HG02610 (cell line): ENCODE measurements around the gene VPS8.

Experiments used
- ATAC-seq: cut with Tn5 transposase; IDR thresholded peaks from one replicate; pipeline ENCODE4 v1.9.1; 2021; ENCODE audit warnings: mild to moderate bottlenecking, moderate library complexity; ENCODE audit not compliant: unreplicated experiment

The VPS8 gene

DNA sequence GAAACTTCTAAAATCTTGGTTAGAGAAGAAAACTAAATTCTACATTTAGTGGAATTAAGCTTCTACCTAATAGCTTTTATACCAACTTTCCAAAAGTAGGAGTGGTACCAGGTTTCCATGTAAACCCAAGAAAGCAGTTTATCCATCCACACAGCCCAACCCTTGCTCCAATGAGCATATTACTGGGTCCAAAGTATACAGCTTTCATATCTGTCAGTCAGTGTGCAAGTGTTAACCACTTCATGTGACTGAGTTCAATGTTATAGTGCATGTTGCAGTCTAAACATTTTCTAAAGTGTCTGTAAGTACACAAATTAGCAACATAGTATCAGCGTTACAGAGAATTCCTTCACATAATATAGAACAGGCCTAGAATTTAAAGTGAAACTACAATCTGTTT is 267.7 kb downstream of the VPS8 start:
- ATAC-seq, result no peak

DNA sequence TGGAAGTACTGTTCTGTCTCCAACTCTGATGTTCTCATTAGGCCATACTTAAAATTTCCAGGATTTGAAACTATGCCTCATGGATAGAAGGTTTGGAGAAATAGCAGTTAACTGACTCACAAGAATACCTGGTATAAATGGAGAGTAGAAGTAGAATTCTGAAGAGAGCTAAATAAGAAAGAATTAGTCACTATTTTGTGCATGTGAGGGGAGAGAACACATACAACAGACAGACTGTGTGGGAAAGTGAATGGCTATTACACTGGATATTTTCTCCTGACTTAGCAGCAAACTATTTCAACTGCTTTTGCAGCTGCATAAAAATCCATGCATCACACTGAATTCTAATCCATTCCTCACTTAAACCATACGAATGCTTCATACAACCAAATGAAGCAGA is 269.6 kb downstream of the VPS8 start:
- ATAC-seq, result no peak

DNA sequence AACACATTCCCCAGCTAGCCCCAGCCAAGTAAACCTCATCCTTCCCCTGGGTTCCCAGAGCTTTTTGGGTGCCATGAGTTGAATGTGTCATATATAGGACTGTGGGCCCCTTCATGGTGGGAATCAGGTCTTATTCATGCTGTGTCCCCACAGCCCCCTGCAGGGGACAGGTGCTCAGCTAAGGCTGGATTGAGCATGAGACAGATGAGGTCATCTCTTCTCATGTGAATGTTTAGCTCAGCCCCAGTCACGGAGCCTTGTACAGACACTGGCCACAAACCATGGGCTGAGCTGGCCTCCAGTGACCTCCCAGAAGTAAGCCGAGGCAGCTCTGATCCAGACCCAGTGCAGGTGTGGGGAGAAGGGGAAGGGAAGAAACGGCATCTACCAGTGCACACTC is 270.2 kb downstream of the VPS8 start:
- no peak for ATAC-seq

DNA sequence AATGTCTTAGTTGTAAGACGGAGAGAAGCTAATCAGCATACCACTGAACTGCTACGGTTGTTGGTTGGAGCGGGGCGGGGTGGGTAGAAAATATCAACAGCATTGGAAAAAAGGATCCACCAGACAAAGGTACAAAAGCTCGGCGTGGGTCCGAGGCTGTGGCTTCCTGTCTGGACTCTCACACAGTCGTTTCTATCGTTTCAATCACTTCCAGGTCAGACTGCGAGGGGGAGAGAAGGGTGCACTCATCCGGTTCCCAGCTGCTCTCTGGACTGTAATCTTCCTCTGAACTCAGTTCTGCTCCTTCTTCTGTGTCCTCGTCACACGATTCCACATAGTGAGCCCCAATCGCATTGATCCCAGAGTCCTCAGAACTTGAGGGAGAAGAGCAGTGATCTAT is 270.9 kb downstream of the VPS8 start:
- no peak for ATAC-seq

DNA sequence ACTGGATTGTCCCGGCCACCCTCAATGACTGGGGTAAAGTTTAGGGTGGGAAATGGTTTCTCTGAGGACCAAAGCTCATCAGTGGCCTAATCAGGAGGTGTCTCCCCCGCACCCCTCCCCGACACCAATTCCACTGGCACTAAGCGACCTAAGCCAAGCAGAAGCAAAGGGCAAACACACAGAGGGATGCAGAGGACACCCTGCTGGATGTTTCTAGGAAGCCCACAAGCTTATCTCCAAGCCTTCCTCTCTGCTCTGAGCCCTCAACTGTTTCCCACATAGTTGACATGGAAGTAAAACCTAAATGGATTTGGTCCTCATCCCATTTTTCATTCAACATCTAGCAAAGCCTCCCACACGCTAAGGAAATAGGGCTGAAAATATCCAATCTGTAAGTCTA is 272.4 kb downstream of the VPS8 start:
- no peak for ATAC-seq

DNA sequence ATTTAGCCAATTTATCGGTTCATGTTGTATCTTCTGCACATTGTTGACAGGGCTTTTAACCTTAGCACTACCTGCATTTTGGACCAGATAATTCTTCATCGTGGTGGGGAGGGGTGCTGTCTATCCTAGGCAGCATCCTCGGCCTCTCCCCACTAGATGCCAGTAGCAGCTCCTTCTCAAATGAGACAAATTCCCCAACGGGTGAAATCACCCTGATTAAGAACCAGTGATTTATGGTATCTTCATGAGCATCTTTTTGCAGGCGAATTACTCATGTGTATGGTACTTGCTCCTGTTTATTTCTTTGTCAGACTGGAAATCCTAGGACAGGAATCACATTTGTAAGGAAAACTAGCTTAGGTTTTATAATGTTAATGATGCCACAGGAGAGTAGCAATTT is 272.9 kb downstream of the VPS8 start:
- ATAC-seq, result no peak

DNA sequence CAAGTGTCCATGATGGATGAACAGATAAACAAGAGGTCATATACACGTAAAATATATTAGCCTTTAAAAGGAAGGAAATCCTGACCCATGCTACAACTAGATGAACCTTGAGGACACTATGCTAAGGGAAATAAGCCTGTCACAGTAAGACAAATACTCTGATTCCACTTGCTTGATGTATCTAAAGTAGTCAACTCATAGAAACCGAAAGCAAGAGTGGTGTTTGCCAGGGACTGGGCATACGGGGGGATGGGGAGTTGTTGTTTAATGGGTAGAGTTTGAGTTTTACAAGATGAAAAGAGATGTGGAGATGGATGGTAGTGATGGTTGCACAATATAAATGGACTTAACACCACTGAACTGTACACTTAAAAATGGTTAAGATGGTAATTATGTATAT is 275.5 kb downstream of the VPS8 start:
- ATAC-seq, result no peak

DNA sequence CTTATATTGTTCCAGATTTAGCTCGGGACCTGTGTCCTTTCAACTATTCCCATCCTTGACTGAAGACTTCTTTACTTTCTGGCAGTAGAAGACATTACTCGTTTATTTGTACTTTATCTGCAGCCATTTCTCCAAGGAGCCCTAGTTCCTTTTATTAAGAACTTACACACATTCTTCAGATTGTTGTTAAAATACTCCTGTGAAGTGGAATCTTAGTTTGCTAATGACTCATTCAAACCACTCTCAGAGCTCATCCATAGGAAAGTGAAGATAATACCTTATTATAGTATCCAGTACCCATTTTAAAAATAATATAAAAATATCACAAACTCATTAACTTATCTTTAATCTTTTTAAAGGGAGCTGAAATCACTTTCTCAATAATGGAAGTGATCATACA is 277.4 kb downstream of the VPS8 start:
- no peak for ATAC-seq

DNA sequence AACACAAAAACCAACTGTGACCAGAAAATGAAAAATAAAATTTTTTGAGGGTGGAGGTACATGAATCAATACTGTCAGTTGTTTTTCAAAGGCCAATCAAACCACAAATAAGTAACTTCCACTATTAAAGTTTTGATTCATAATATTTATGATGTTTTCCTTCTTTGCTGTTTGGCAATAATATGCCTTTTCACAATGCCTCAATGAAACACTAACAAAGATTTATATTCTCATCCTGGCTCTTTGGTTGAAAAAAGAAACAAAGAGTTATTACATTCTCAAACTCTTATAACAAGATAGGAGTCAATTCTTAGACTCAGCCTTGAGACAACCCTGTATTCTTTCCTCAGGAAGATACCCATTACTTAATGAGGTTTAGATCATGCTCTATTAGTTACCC is 277.8 kb downstream of the VPS8 start:
- ATAC-seq, result no peak

DNA sequence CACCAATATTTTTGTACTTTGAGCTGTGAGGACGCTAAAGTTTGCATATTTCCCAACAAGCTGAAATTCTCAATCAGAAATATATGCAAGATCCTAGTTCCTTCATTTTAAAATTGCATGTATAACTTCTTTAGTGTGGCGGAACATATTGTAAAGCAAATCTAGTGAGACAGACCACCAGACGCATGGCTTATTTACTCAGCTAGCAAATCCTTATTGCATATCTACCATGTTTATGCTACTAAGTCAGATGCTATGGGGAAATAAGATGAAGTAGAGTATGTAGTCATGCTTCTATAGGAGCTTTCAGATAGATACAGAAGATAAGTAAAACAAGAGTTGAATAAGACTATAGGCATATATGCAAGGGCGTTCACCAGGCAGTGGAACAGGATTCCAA is 278.8 kb downstream of the VPS8 start:
- ATAC-seq, result no peak

DNA sequence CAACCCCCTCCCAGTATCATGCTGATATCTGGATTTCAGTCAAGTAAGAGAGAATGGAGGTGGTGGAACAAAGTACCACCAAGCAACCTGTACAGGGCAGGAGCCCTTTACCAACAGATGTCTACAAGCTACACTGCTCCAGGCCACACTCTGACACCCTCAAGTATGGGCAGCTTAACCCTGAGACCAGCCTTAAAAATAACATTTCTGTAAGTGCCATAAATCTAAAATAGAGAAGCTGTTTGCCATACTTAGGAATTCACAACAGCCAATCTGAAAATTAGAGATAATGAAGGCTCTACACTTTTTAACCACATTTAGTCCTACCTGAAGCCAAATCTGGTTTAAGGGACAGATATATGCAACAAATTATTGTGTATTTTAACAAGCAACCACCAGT is 281.1 kb downstream of the VPS8 start:
- no peak for ATAC-seq

DNA sequence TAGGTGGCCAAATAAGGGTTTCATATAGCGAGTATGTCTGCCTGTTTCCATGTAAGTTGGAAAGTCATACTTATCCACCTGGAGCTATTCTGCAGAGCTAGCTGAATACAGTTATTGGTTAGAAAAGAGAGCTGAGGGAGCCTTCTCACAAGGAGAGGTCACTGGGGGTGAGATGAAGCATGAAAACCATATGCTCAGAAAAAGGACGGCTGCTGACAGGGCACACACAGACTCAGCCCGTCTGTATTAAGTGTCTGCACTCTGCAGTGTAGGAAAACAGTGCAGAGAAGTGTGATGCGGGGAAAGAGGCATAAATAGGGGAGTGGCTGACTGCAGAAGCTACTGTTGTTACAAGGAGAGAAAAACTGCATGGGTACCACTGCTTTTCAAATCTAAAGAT is 282.7 kb downstream of the VPS8 start:
- no peak for ATAC-seq
